K562 (cell line): Measurements from ENCODE around the gene SLC35D3. TPM values are rescaled to one million over a fixed set of nuclear protein-coding genes. Genes with fewer than 3 reads are reported as not detected.

Experiments used
- ATAC-seq: fragments of 200-7000 bp; cut with Tn5 transposase; 3 replicates; pipeline ENCODE4 v1.9.1; 2020; ENCODE audit warnings: moderate library complexity
- BruUV-seq: library from RNA; stranded (reverse); fragments of 400-500 nt; replicated peaks from 2 replicates; lab custom pipeline; 2021; lab: Mats Ljungman, UMichigan
- CTCF ChIA-PET: fragments of 300-600 bp; formaldehyde crosslinking; extraction: SDS; loops from one replicate; lab custom pipeline; 2021; ENCODE audit warnings: low intra/inter-chr PET ratio; lab: Yijun Ruan, JAX
- POLR2A ChIA-PET: fragments of 300-600, 350-650 bp; sonication (Branson Sonifier 250); formaldehyde crosslinking; extraction: SDS; loops from one replicate; lab custom pipeline; 2021; ENCODE audit warnings: antibody characterized with exemption, inconsistent platforms; lab: Yijun Ruan, JAX
- DNase-seq, 4 experiments: peaks; one replicate each; pipeline versions ENCODE4 v3.0.0 to v3.0.0-alpha.2; 2011 to 2018; ENCODE audit warnings: low spot score in 3 of 4, mixed read lengths in 3 of 4; ENCODE audit errors: extremely low read depth in 1 of 4
- FAIRE-seq: peaks from 2 replicates; lab custom pipeline; 2011; peaks lifted over from hg19 to GRCh38; lab: Jason Lieb, UNC
- H2AFZ ChIP-seq: 2 replicates; pipeline ENCODE4 v1.6.0; 2011; ENCODE audit warnings: low read depth, low read length, control low read depth, inconsistent platforms
- H3K27ac ChIP-seq: fragments of 200-600 bp; 3 replicates; pipeline ENCODE4 v1.8.0; 2011; ENCODE audit warnings: low read depth, mild to moderate bottlenecking, control low read depth, inconsistent platforms, low read length, moderate library complexity, mixed read lengths; ENCODE audit errors: extremely low read depth
- H3K27me3 ChIP-seq, 2 experiments: fragments of 300-600 bp in 1 of 2; 2 replicates in 1 of 2; 3 replicates in 1 of 2; pipeline versions ENCODE4 v1.6.0 to v1.8.0; 2011; ENCODE audit warnings: inconsistent platforms in 2 of 2, low read length in 2 of 2, mild to moderate bottlenecking in 1 of 2, mixed read lengths in 1 of 2, moderate library complexity in 1 of 2; ENCODE audit not compliant: control insufficient read depth in 2 of 2, insufficient read depth in 2 of 2
- H3K36me3 ChIP-seq: fragments of 300-600 bp; 3 replicates; pipeline ENCODE4 v1.8.0; 2011; ENCODE audit warnings: mild to moderate bottlenecking, low read length, inconsistent platforms; ENCODE audit not compliant: control insufficient read depth, insufficient read depth
- H3K4me1 ChIP-seq, 2 experiments: fragments of 200-600 bp in 1 of 2; replicated peaks in 1 of 2; 2 replicates in 1 of 2; 3 replicates in 1 of 2; pipeline versions ENCODE4 v1.5.1 to v1.8.0; 2011; ENCODE audit warnings: inconsistent platforms in 2 of 2, low read length in 2 of 2, mild to moderate bottlenecking in 1 of 2, mixed read lengths in 1 of 2, moderate library complexity in 1 of 2; ENCODE audit not compliant: control insufficient read depth in 2 of 2, insufficient read depth in 2 of 2
- H3K4me2 ChIP-seq: 2 replicates; pipeline ENCODE4 v1.6.1; 2011; ENCODE audit warnings: low read length, control low read depth, inconsistent platforms, mixed read lengths; ENCODE audit not compliant: insufficient read depth
- H3K4me3 ChIP-seq: fragments of 200-600 bp; sonication (generic), shearing (Covaris generic); 2 replicates; pipeline ENCODE4 v1.5.1; 2016; ENCODE audit warnings: control low read depth, inconsistent platforms
- H3K79me2 ChIP-seq: fragments of 200-600 bp; 3 replicates; pipeline ENCODE4 v1.8.0; 2011; ENCODE audit warnings: low read length, inconsistent platforms; ENCODE audit not compliant: control insufficient read depth, insufficient read depth
- H3K9ac ChIP-seq, 2 experiments: 2 replicates each; pipeline versions ENCODE4 v1.6.0 to v1.6.1; 2011; ENCODE audit warnings: low read depth in 2 of 2, low read length in 2 of 2, control low read depth in 1 of 2, inconsistent platforms in 1 of 2, mild to moderate bottlenecking in 1 of 2, mixed read lengths in 1 of 2; ENCODE audit not compliant: insufficient read depth in 1 of 2
- H3K9me1 ChIP-seq: one replicate; pipeline ENCODE4 v1.6.0; 2011; ENCODE audit warnings: inconsistent platforms, mild to moderate bottlenecking, low read length, moderate library complexity; ENCODE audit not compliant: control insufficient read depth, insufficient read depth
- H3K9me3 ChIP-seq: replicated peaks from 2 replicates; pipeline ENCODE4 v1.5.1; 2011; ENCODE audit warnings: low read depth, low read length, inconsistent platforms; ENCODE audit not compliant: control insufficient read depth, insufficient read depth
- H4K20me1 ChIP-seq: replicated peaks from 2 replicates; pipeline ENCODE4 v1.6.1; 2011; ENCODE audit warnings: low read length, inconsistent platforms, mixed read lengths; ENCODE audit not compliant: control insufficient read depth, insufficient read depth
- BACH1 ChIP-seq: fragments of 200-800 bp; sonication (Bioruptor generic); IDR thresholded peaks from 2 replicates; pipeline ENCODE4 v1.6.1; 2016; ENCODE audit warnings: missing genetic modification characterization, missing compliant biosample characterization
- C11orf30 ChIP-seq: fragments of 450-650 bp; IDR thresholded peaks from 2 replicates; pipeline ENCODE4 v1.6.1; 2016; ENCODE audit warnings: low read depth, mild to moderate bottlenecking
- CREB1 ChIP-seq, 2 experiments: sonication (generic) in 1 of 2; formaldehyde crosslinking in 1 of 2; IDR thresholded peaks; 2 replicates each; pipeline versions ENCODE4 v1.6.1 to v1.8.0; 2012 to 2022; ENCODE audit warnings: inconsistent platforms in 1 of 2, mild to moderate bottlenecking in 1 of 2, missing genetic modification reagents in 1 of 2, moderate library complexity in 1 of 2
- HDAC1 ChIP-seq, 2 experiments: fragments of 450-650 bp; IDR thresholded peaks; 2 replicates each; pipeline ENCODE4 v1.6.1; 2016 to 2017; ENCODE audit warnings: inconsistent platforms in 1 of 2, mild to moderate bottlenecking in 1 of 2, moderate library complexity in 1 of 2
- MAFF ChIP-seq: IDR thresholded peaks from 2 replicates; pipeline ENCODE4 v1.6.1; 2012; ENCODE audit warnings: low read length, improper control_type of control experiment
- MAFG ChIP-seq: fragments of 450-650 bp; conservative IDR thresholded peaks from 2 replicates; pipeline ENCODE4 v1.6.1; 2016; ENCODE audit warnings: missing genetic modification characterization, missing compliant biosample characterization
- PCBP2 ChIP-seq: fragments of 200-400 bp; formaldehyde crosslinking; IDR thresholded peaks from 2 replicates; pipeline ENCODE4 v1.6.1; 2018; ENCODE audit warnings: low read length, low read depth, mild to moderate bottlenecking, moderate library complexity; ENCODE audit not compliant: poor library complexity, severe bottlenecking
- PURB ChIP-seq: sonication (generic); formaldehyde crosslinking; IDR thresholded peaks from 2 replicates; pipeline ENCODE4 v1.9.0; 2021; ENCODE audit warnings: low read depth, mild to moderate bottlenecking, missing genetic modification reagents
- SP1 ChIP-seq: sonication (generic); formaldehyde crosslinking; IDR thresholded peaks from 2 replicates; pipeline ENCODE4 v1.8.1; 2022; ENCODE audit warnings: mild to moderate bottlenecking, missing genetic modification reagents
- SRF ChIP-seq, 2 experiments: fragments of 250-450, 450-650 bp in 1 of 2; sonication (Bioruptor Pico) in 1 of 2; sonication (generic) in 1 of 2; formaldehyde crosslinking; IDR thresholded peaks; 2 replicates each; pipeline versions ENCODE4 v1.5.0 to v1.5.1; 2020 to 2022; ENCODE audit warnings: mild to moderate bottlenecking in 1 of 2, missing genetic modification reagents in 1 of 2
- TBP ChIP-seq: optimal IDR thresholded peaks from 2 replicates; pipeline ENCODE3; 2011; ENCODE audit warnings: low read depth, low read length, improper control_type of control experiment
- TFAM ChIP-seq: fragments of 250-450 bp; sonication (Bioruptor Pico); conservative IDR thresholded peaks from 2 replicates; pipeline ENCODE4 v1.5.0; 2021; ENCODE audit warnings: mild to moderate bottlenecking, moderate library complexity
- ZBTB9 ChIP-seq: fragments of 450-650 bp; formaldehyde crosslinking; IDR thresholded peaks from 2 replicates; pipeline ENCODE4 v1.4.0; 2020; ENCODE audit warnings: mild to moderate bottlenecking, moderate library complexity
- ZNF316 ChIP-seq: fragments of 450-650 bp; IDR thresholded peaks from 2 replicates; pipeline ENCODE4 v1.6.1; 2016
- ZNF586 ChIP-seq: fragments of 450-650 bp; formaldehyde crosslinking; conservative IDR thresholded peaks from 2 replicates; pipeline ENCODE4 v1.4.0; 2020; ENCODE audit warnings: mild to moderate bottlenecking, moderate library complexity
- WGBS: fragments of 100-300 bp; shearing (Covaris generic); methylation state at CpG from one replicate; pipeline ENCODE4 v1.1.6; 2016; ENCODE audit warnings: low coverage, mixed read lengths; ENCODE audit not compliant: insufficient coverage; ENCODE audit errors: missing lambda C conversion rate; 5-methylcytosine and 5-hydroxymethylcytosine counted together
- in situ Hi-C: fragments of 300-500 bp; cut with MboI; formaldehyde crosslinking; loops from 4 replicates; pipeline ENCODE4 v1.15.0; 2018; ENCODE audit warnings: inconsistent platforms, mixed read lengths
- intact Hi-C: fragments of 100-400 bp; cut with micrococcal nuclease; formaldehyde crosslinking; loops from 2 replicates; pipeline ENCODE4 v1.14.2; 2022
- polyA plus RNA-seq, 8 experiments: library from polyadenylated mRNA; depleted of rRNA in 4 of 8; stranded (reverse) in 5 of 8; unstranded in 3 of 8; fragments of >200 nt; fragmentation: Nextera tagmentation in 2 of 8; fragmentation: Illumina TruSeq in 1 of 8; extraction: Ambion mirVana in 2 of 8; extraction: Trizol in 1 of 8; gene quantifications; 2 replicates each; pipeline versions ENCODE4 v1.2.1 to v1.2.3, GENCODE V29; 2011 to 2014; ENCODE audit warnings: inconsistent platforms in 1 of 8, missing spikeins in 1 of 8
- total RNA-seq, 7 experiments: library from RNA; depleted of rRNA in 6 of 7; stranded (reverse); fragments of >200 nt in 6 of 7; fragmentation: Illumina TruSeq in 2 of 7; extraction: Trizol in 2 of 7; gene quantifications; 2 replicates each; pipeline versions ENCODE4 v1.2.1 to v1.2.3, GENCODE V29; 2011 to 2021; ENCODE audit warnings: low replicate concordance in 1 of 7
- TF ChIP-seq, protein P1 (sequence below), 2 experiments: fragments of 450-650 bp; conservative IDR thresholded peaks; 2 replicates each; pipeline ENCODE4 v1.6.1; 2017; ENCODE audit warnings: mild to moderate bottlenecking in 2 of 2, moderate library complexity in 2 of 2

SLC35D3 gene
- total and polyA plus RNA-seq, 9 of the 15 experiments (the other 6 are each of a cell fraction or from before 2014, with no cell fraction given), result not detected

DNA sequence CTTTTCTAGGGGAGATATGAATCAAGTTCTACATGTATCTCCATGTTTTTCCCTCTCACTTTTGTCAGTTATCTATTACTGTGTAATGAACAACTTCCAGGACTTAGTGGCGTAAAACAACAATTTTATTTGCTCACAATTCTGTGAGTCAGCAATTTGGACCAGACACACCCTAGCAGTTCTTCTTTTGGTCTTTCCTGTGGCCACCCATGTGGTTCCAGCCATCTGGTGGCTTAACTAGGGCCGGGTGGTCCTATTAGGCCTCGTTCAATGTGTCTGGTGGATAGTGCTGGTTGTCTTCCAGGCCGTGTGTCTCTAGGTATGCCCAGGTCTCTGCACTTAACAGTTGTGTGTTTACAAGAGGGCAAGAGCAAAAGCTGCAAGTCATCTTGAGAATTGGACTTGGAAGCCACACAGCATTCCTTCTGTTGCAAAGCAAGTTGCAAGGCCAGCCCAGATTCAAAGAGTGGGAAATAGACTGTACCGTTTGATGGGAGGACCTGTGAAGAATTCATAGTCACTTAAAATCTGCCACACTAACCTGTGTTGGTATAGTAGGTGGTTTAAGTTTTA lies 20.8 kb upstream of the SLC35D3 start:
- DNase-seq (peak in 2 of 4 experiments; percentile 17 to 42), ATAC-seq (peak; percentile 85), FAIRE-seq (no peak)
- H3K79me2 ChIP-seq, result no peaks in the 10 kb centered on the region
- peaks cover 9 to 11% of the 10 kb centered on the region in 2 experiments; a peak in 3 of 5 replicates for H3K4me1 ChIP-seq
- no peaks in the 10 kb centered on the region for H3K27me3 ChIP-seq
- H3K9ac ChIP-seq, result peak overlapping the region in 1 of 2 experiments; percentile 20; a peak in 1 of 4 replicates
- H3K4me2 ChIP-seq, result peak overlapping the region; percentile 54
- ChIA-PET CTCF (no interaction called here), POLR2A (no interaction called here)
- H3K9me3 ChIP-seq, result 0 out of 2 replicates have a peak, but pooled peaks cover 3% of the 10 kb centered on the region
- intact Hi-C loops (no loop called here), in situ Hi-C loops (no loop called here)
- H3K4me3 ChIP-seq, result no peak overlapping the region
- H3K9me1 ChIP-seq, result no peaks in the 10 kb centered on the region
- H2AFZ ChIP-seq, result peak overlapping the region; percentile 86
- BruUV-seq, result no TSS peak
- H3K36me3 ChIP-seq, result peaks cover 2% of the 10 kb centered on the region; the same call in 2 of the 3 replicates
- H3K27ac ChIP-seq, result peak overlapping the region; percentile 79
- H4K20me1 ChIP-seq, result no peaks in the 10 kb centered on the region
- WGBS, result 18% methylated on average over 5 of the region's 5 CpGs
- TF ChIP-seq PURB (CRISPR knock-in tag) (no peak), BACH1 (tag) (peak; percentile 76; the same call in 1 of the 2 replicates), TFAM (no peak), SRF (CRISPR knock-in tag; IDR thresholded peaks at IDR 0.05) (peak in 1 of 2 experiments; percentile 76; a peak in 1 of 4 replicates), ZNF316 (peak; percentile 99), MAFF (peak; percentile 89), HDAC1 (IDR thresholded peaks at IDR 0.05) (no peak), CREB1 (IDR thresholded peaks at IDR 0.05) (no peak), CREB1 (CRISPR knock-in tag; IDR thresholded peaks at IDR 0.05) (no peak), ZBTB9 (CRISPR knock-in tag) (no peak), ZNF586 (CRISPR knock-in tag) (no peak), PCBP2 (no peak), MAFG (tag) (peak; percentile 98), C11orf30 (peak; percentile 98), TBP (no peak), SP1 (CRISPR knock-in tag) (no peak)
- TF ChIP-seq, protein P1, sequence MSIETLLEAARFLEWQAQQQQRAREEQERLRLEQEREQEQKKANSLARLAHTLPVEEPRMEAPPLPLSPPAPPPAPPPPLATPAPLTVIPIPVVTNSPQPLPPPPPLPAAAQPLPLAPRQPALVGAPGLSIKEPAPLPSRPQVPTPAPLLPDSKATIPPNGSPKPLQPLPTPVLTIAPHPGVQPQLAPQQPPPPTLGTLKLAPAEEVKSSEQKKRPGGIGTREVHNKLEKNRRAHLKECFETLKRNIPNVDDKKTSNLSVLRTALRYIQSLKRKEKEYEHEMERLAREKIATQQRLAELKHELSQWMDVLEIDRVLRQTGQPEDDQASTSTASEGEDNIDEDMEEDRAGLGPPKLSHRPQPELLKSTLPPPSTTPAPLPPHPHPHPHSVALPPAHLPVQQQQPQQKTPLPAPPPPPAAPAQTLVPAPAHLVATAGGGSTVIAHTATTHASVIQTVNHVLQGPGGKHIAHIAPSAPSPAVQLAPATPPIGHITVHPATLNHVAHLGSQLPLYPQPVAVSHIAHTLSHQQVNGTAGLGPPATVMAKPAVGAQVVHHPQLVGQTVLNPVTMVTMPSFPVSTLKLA (conservative IDR thresholded peaks at IDR 0.05), result 0 out of 4 replicates have a peak, but pooled peaks of 1 of the 2 experiments have one; percentile 24
